Esophagus squamous epithelium (tissue), 5 donors: Measurements from ENCODE around the gene OTOF. TPM values are rescaled to one million over a fixed set of nuclear protein-coding genes. Genes with fewer than 3 reads are reported as not detected.

Source experiments
- DNase-seq: peaks from one replicate; lab custom pipeline; 2025; lab: John Stamatoyannopoulos, UW
- H3K27ac ChIP-seq, 4 donors: fragments of 200-600 bp; sonication (generic); one replicate each; pipeline ENCODE4 v1.5.1; 2016 to 2019; ENCODE audit warnings: mild to moderate bottlenecking in 1 of 4
- H3K27me3 ChIP-seq, 4 donors: fragments of 200-600 bp; sonication (generic); 1 replicate in 3 of 4; 2 replicates in 1 of 4; pipeline versions ENCODE4 v1.5.1 to v1.6.0; 2017 to 2021; ENCODE audit warnings: antibody characterized with exemption in 1 of 4
- H3K36me3 ChIP-seq, 3 donors: fragments of 200-600 bp; sonication (generic); one replicate each; pipeline ENCODE4 v1.5.1; 2016 to 2019
- H3K4me1 ChIP-seq, 3 donors: fragments of 200-600 bp; sonication (generic); one replicate each; pipeline ENCODE4 v1.5.1; 2017 to 2019
- H3K4me3 ChIP-seq, 4 donors: fragments of 200-600 bp; sonication (generic); 1 replicate in 3 of 4; 2 replicates in 1 of 4; pipeline ENCODE4 v1.5.1; 2016 to 2019; ENCODE audit warnings: mild to moderate bottlenecking in 2 of 4, moderate library complexity in 1 of 4
- H3K9me3 ChIP-seq, 3 donors: fragments of 200-600 bp; sonication (generic); one replicate each; pipeline ENCODE4 v1.5.1; 2016 to 2019
- POLR2A ChIP-seq, 4 donors: fragments of 450-650 bp; IDR thresholded peaks; one replicate each; pipeline ENCODE4 v1.6.1; 2017; ENCODE audit warnings: antibody characterized with exemption in 4 of 4, mild to moderate bottlenecking in 4 of 4, moderate library complexity in 3 of 4
- WGBS, 2 donors: methylation state at CpG; one replicate each; pipeline ENCODE4 v1.1.5; 2018; 5-methylcytosine and 5-hydroxymethylcytosine counted together
- intact Hi-C: fragments of 100-400 bp; cut with DNase I; formaldehyde crosslinking; loops from one replicate; pipeline ENCODE4 v1.15.0; 2022
- total RNA-seq, 4 donors: library from RNA; depleted of rRNA; stranded (reverse); fragments of >200 nt; gene quantifications; one replicate each; pipeline ENCODE4 v1.1.0, GENCODE V29; 2016
- TF ChIP-seq, protein P1 (sequence below), 6 experiments: fragments of 450-650 bp in 4 of 6; fragments of 200-600 bp in 2 of 6; sonication (generic) in 2 of 6; IDR thresholded peaks; one replicate each; pipeline ENCODE4 v1.5.1; 2016 to 2019; ENCODE audit warnings: antibody characterized with exemption in 6 of 6, mild to moderate bottlenecking in 4 of 6, moderate library complexity in 4 of 6
- donor health status: DM: yes; HTN: yes; CAD: no.

OTOF gene
- total RNA-seq, 4 donors from 2014 or later = under 0.01 to 0.56 TPM; not detected in 2

DNA sequence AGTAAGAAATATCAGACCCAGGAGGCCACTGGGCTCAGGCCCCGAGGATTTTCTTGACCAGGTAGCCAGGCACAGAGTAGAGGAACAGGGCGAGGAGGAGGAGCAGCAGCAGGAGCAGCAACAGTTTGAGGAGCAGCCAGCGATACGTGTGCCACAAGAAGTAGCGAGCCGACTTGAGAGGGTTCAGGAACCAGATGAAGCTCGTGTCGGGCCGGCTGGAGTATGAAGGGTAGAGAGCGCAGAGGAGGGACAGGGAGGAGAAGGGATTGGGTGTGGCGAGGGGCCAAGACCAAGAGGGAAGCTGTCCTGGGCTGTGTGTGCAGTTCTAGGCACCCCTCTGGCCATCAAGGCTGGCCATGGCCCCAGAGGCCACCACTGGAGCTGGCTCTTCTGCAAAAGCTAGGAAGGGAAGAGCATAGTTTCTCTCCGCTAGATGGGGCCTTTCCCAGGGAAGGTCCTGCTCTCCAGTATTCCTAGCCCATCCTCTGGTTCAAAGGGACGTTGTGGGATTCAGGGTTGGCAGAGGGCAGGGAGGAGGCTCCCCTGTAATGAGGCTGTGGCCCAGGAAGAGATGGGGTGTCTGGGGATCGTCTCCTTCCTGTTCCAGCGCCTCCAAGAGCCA, 17.8 kb downstream of the OTOF start:
- H3K27me3 ChIP-seq = peaks cover 0 to 3% (median 0%) of the 10 kb centered on the region in 4 donors
- WGBS, 2 donors = 85 to 91% methylated on average over 12 to 13 of the region's 15 CpGs
- DNase-seq = no peak
- no peaks in the 10 kb centered on the region for H3K36me3 ChIP-seq
- no peak overlapping the region for H3K4me3 ChIP-seq
- no peaks in the 10 kb centered on the region for H3K9me3 ChIP-seq
- TF ChIP-seq POLR2A (IDR thresholded peaks at IDR 0.05) = no peak
- TF ChIP-seq, protein P1, sequence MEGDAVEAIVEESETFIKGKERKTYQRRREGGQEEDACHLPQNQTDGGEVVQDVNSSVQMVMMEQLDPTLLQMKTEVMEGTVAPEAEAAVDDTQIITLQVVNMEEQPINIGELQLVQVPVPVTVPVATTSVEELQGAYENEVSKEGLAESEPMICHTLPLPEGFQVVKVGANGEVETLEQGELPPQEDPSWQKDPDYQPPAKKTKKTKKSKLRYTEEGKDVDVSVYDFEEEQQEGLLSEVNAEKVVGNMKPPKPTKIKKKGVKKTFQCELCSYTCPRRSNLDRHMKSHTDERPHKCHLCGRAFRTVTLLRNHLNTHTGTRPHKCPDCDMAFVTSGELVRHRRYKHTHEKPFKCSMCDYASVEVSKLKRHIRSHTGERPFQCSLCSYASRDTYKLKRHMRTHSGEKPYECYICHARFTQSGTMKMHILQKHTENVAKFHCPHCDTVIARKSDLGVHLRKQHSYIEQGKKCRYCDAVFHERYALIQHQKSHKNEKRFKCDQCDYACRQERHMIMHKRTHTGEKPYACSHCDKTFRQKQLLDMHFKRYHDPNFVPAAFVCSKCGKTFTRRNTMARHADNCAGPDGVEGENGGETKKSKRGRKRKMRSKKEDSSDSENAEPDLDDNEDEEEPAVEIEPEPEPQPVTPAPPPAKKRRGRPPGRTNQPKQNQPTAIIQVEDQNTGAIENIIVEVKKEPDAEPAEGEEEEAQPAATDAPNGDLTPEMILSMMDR (IDR thresholded peaks at IDR 0.05) = no peak
- no peak overlapping the region for H3K27ac ChIP-seq
- H3K4me1 ChIP-seq = peaks cover 0 to 18% (median 0%) of the 10 kb centered on the region in 3 donors
- intact Hi-C loops = loop anchor here (10.0 kb wide), 1 partner anchor 135 kb away; no protein-coding TSS in a partner anchor

DNA sequence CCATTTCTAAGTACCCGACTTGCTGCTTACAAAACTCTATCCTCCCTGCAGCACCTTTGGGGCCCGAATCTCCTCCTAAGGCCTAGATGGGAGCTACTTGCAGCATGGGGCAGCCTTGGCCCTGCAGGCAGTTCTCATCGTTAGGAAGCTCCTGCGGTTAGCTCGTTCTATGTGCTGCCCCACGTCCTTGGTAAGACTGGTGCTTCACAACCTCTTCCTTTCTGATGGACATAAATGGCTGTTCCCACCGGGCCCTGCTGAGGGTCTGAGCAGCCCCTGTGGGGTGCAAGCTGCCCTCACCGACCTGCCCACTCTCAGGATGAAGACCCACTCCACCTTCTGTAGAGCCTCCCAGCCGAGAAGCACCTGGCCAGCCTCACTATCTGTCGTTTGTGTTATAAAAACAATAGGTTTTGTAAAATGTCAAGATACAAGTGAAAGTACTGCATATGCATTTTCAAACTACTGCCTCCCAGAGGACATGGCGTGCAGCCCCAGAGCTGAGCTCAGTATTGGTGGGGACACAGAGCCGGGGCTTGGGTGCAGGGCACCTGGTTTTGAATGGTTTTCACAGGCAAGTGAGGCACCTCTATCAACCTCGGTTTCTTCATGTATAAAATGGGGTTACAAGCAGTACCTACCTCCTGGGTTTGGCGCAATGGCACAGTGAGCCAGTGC, 19.4 kb downstream of the OTOF start:
- no peaks in the 10 kb centered on the region for H3K9me3 ChIP-seq
- no peaks in the 10 kb centered on the region for H3K36me3 ChIP-seq
- DNase-seq = no peak
- no peak overlapping the region for H3K27ac ChIP-seq
- H3K4me1 ChIP-seq = peaks cover 0 to 20% (median 0%) of the 10 kb centered on the region in 3 donors
- H3K27me3 ChIP-seq = peaks cover 0 to 3% (median 0%) of the 10 kb centered on the region in 4 donors
- intact Hi-C loops = no loop called here
- WGBS, 2 donors = 82 to 91% methylated on average over 11 of the region's 14 CpGs
- no peak for TF ChIP-seq POLR2A (IDR thresholded peaks at IDR 0.05)
- TF ChIP-seq, protein P1 (IDR thresholded peaks at IDR 0.05) = no peak
- H3K4me3 ChIP-seq = no peak overlapping the region

DNA sequence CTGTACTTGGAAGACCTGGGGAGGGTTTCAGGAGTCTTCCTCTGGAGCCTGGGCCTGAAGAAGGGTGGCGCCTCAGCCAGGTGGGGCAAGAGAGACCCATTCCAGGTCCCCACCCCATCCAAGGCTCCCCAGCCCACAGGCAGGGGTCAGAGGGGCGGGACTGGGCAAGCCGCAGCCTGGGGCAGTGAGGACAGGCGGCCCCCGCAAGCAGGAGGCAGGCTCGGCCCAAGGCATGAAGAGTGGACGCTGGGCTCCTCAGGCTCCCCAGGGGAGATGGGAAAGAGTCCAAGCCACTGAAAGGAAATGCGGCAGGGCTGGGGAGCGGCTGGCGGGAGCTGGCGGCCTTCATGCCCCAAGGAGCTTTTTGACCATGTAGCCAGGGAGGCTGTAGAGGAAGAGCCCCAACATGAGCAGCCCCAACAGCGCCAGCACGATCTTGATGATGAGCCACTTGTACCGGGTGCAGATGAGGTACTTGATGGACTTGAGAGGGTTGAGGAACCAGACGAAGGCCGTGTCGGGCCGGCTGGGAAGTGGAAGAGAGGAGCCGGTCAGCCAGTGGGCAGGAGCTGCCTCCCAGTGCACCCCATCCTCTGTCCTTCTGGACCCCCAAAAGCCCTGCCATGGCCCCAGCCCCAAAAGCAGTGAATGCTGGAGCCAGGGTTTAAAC, 20.1 kb downstream of the OTOF start:
- intact Hi-C loops = no loop called here
- no peak for TF ChIP-seq POLR2A (IDR thresholded peaks at IDR 0.05)
- TF ChIP-seq, protein P1 (IDR thresholded peaks at IDR 0.05) = no peak
- no peak overlapping the region for H3K27ac ChIP-seq
- H3K36me3 ChIP-seq = no peaks in the 10 kb centered on the region
- DNase-seq = no peak
- H3K4me3 ChIP-seq = no peak overlapping the region
- WGBS, 2 donors = 91 to 93% methylated on average over 3 to 11 of the region's 19 CpGs
- H3K27me3 ChIP-seq = peaks cover 0 to 3% (median 0%) of the 10 kb centered on the region in 4 donors
- no peaks in the 10 kb centered on the region for H3K9me3 ChIP-seq
- H3K4me1 ChIP-seq = peaks cover 0 to 20% (median 0%) of the 10 kb centered on the region in 3 donors

DNA sequence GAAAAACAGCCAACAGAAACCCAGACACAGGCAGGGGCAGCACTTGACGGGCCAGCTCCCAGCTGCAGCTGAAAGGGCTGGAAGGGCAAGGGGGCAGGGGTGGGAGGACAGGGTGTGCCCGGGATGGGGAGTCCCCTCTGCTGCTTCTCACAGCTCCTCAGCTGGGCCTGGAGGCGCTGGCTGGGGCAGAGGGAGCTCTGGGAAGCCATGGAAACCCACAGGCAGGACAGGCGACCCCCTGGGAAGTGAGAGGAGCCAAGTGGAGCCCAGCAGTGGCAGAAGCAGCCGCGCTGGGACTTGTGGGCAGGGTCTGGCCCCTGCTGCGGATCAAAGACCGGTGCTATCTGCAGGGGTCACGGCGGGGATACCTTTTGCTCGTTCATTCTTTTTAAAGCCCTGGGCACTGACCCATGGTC, 20.7 kb downstream of the OTOF start:
- H3K36me3 ChIP-seq = no peaks in the 10 kb centered on the region
- H3K27ac ChIP-seq = no peak overlapping the region
- WGBS, 2 donors = 42 to 46% methylated on average over 2 of the region's 11 CpGs
- no peak for TF ChIP-seq POLR2A (IDR thresholded peaks at IDR 0.05)
- TF ChIP-seq, protein P1 (IDR thresholded peaks at IDR 0.05) = no peak
- no peaks in the 10 kb centered on the region for H3K9me3 ChIP-seq
- DNase-seq = no peak
- no peak overlapping the region for H3K4me3 ChIP-seq
- intact Hi-C loops = no loop called here
- H3K27me3 ChIP-seq = peaks cover 0 to 3% (median 0%) of the 10 kb centered on the region in 4 donors
- peaks cover 0 to 20% (median 0%) of the 10 kb centered on the region in 3 donors for H3K4me1 ChIP-seq
